Uterus (tissue), 2 donors: Measurements from ENCODE around the gene PPP1CB.

ENCODE experiments used
- CTCF ChIP-seq, 4 experiments: fragments of 200-600 bp in 2 of 4; fragments of 450-650 bp in 2 of 4; sonication (generic) in 2 of 4; IDR thresholded peaks; one replicate each; pipeline ENCODE4 v1.5.1; 2016 to 2019; ENCODE audit warnings: antibody characterized with exemption in 4 of 4, mild to moderate bottlenecking in 2 of 4, moderate library complexity in 1 of 4
- POLR2A ChIP-seq, 2 donors: fragments of 450-650 bp; IDR thresholded peaks; one replicate each; pipeline ENCODE4 v1.6.1; 2016; ENCODE audit warnings: antibody characterized with exemption in 2 of 2, mild to moderate bottlenecking in 1 of 2, moderate library complexity in 1 of 2

DNA sequence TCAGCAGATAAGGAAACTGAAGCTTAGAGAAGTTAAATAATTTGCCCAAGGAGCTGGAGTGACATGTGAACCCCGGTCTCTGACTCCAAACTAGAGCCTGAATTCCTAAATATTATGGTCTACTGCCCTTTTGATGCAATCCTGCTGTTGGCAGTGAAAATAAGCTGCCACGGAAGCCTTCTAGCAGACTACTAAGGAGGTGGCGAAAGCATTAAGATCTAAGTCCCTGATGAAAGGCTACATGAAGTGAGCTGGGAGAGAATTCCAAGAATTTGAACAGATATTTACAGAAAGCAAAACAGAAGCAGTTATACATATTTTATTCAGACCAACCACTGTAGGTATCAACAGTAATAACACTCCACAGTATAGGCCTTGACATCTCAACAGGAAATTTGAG lies 90.4 kb downstream of the PPP1CB start:
- TF ChIP-seq POLR2A (IDR thresholded peaks at IDR 0.05) (no peak), CTCF (IDR thresholded peaks at IDR 0.05) (no peak)
